Fibroblast of mammary gland (primary cell): Measurements from ENCODE around the gene SCT.
A peak's percentile ranks its signal among the peaks of the same experiment; 100 is the strongest.

Experiments used
- DNase-seq: peaks from one replicate; pipeline ENCODE4 v3.0.0-alpha.2; 2010; ENCODE audit warnings: low read depth
- H3K4me3 ChIP-seq: 2 replicates; pipeline ENCODE4 v1.5.1; 2011; ENCODE audit warnings: low read depth, mild to moderate bottlenecking, low read length, moderate library complexity; ENCODE audit not compliant: control insufficient read depth
- CTCF ChIP-seq: conservative IDR thresholded peaks from 2 replicates; pipeline ENCODE4 v1.5.1; 2011; ENCODE audit warnings: low read depth, low read length, inconsistent platforms; ENCODE audit not compliant: control insufficient read depth, insufficient read depth

SCT gene

GRCh38 chr11:576811-577610 lies 50.0 kb downstream of the SCT start:
- no peak for DNase-seq
- peak overlapping the region; percentile 92 for H3K4me3 ChIP-seq
- no peak for TF ChIP-seq CTCF
